ENCODE results near the gene ETNK1.
"Not testable (repeated sequence)": the region's sequence is repeated elsewhere in the genome, so short reads cannot be mapped to it uniquely, and the experiment has no call there.

Gene ETNK1

GRCh38 chr12:22624870-22625761 is at the start of gene ETNK1:
Gene ETNK1, plus strand, starts transcription at chr12:22625171. Its CDS starts 260 bp downstream, at chr12:22625431.
- peak; percentile 88 for DNase-seq

GRCh38 chr12:22576065-22576464 is 48.9 kb upstream of the ETNK1 start:
- DNase-seq: no peak

DNA sequence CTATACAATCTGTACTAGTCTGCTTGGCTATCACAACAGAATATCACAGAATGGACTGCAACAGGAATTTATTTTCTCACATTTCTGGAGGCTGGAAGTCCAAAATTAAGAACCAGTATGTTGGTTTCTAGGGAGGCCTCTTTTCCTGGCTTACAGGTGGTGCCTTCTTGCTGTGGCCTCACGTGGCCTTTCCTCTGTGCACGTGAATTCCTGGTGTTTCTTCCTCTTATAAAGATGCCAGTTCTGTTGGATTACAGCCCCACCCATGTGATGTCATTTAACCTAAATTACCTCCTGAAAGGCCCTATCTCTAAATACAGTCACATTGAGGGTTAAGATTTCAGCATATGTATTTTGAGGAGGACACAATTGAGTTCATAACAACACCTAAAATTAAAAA is 48.5 kb upstream of the ETNK1 start:
- no peak for DNase-seq

DNA sequence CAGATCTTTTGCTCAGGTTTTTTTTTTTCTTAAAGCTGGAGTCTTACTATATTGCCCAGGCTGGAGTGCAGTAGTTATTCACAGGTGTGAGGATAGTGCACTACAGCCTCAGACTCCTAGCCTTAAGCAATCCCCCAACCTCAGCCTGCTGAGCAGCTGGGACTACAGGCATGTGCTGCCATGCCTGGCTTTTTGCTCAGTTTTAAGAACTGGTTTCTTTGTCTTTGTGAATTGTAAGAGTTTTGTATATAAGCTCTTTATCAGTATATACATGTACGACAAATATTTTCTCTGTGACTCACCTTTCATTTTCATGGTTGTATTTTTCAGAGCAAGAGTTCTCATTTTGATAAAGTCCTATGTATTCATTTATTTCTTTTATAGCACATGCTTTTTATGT is 47.3 kb upstream of the ETNK1 start:
- DNase-seq: no peak

GRCh38 chr12:22578328-22578727 is 46.6 kb upstream of the ETNK1 start:
- no peak for DNase-seq

- no peak for DNase-seq
These were observed 36.2 kb upstream of the ETNK1 start for GRCh38 chr12:22588817-22589216.

GRCh38 chr12:22593864-22594263 is 31.1 kb upstream of the ETNK1 start:
- DNase-seq: no peak

- DNase-seq: not testable (repeated sequence)
These were observed 27.4 kb upstream of the ETNK1 start for GRCh38 chr12:22597539-22597938.

- DNase-seq: no peak
These were observed 26.7 kb upstream of the ETNK1 start for GRCh38 chr12:22598141-22598762.

DNA sequence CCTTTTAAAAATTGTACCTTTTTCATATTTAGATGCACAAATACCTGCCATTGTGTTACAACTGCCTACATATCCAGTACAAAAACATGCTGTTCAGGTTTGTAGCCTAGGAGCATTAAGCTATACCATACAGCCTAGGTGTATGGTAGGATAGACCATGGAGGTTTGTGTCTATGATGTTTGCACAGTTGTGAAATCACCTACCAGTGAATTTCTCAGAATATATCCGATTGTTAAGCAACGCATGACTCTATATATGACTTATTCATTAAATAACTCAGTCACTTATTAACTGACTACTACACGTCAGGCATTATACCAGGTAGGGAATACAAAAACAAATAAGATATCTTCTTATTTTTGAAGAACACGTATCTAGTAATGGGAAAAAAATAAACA is 26.2 kb upstream of the ETNK1 start:
- no peak for DNase-seq

GRCh38 chr12:22600181-22600580 is 24.8 kb upstream of the ETNK1 start:
- DNase-seq: no peak

DNA sequence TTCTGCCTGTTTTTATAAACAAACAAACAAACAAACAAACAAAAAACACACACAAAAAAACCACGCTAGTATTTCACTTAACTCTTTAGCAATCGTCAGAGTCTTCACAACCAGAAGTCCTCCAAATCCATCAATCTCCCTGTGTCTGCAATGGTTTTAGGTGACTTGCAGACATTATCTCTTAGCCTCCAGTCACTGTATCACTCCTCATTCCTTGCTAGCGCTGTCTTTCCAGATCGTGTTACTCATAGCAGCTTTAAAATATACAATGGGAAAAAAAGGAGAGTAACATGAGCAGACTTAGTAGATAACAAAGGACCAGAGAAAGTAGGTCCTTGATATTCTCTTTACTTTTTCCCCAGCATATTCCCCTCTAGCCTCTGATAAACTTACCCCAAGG is 15.5 kb upstream of the ETNK1 start:
- DNase-seq: no peak

DNA sequence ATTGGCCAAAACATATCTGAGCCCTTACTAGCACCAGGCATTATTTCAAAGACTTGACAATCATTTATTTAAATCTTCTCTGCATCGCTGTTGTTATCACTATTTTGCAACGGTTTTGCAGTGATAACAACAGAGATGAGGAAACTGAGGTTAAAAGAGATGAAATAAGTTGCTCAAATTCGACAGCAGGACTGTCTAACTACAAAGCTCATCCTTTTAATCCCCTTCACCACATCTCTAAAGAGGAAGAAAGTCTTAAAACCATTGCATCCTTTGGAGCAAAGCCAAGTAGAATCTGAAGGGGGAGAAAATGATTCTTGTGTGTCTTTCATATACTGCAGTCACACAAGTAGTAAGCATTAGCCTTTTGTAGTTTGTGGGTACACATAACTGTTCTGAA is 14.8 kb upstream of the ETNK1 start:
- no peak for DNase-seq

- DNase-seq: not testable (repeated sequence)
These were observed 12.1 kb upstream of the ETNK1 start for GRCh38 chr12:22612822-22613221.

DNA sequence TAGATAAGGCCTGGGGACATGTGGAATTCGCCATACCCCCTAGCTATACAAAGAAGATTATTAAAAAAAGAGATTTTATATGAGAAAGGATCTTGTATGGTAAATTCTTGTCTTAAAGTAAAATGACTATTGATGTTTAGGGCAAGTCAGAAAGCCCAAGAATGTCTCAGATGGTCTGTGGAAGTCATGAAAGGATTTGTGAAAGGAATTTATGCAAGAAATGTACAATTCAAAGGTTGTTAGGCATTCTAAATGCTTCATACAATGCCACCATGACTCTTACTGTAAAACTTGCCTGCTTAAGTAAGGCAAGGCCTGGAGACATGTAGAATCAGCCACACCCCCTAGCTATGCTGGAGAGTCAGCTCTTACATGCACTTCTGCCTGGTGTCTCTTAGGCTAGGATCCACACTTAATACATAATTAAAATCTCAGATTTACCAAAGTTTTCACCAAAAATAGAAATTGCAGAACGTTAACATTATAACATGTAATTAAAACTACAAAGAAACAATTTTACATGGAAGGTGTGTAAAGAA is 8.9 kb upstream of the ETNK1 start:
- no peak for DNase-seq

- no peak for DNase-seq
These were observed 7.3 kb upstream of the ETNK1 start for GRCh38 chr12:22617630-22618029.

DNA sequence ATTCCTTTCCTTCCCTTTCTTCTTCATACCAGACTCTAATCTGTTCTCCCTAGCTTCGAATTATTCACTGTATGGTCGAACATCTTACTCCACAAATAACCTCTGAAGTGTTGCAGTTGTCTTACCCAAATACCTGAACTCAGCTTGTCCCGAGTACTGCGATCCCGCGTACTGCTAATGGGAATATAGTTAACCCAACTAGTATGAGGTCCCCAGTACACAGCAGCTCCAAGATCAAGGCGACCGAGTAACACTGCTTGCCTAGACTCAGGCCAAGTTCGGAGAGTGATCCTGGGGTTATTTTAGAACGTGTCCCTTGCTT is 462 bp upstream of the ETNK1 start:
- peak; percentile 11 for DNase-seq

- peak; percentile 33 for DNase-seq
These were observed 857 bp downstream of the ETNK1 start for GRCh38 chr12:22625762-22626294.

- peak; percentile 11 for DNase-seq
These were observed 1.4 kb downstream of the ETNK1 start for GRCh38 chr12:22626406-22626805.

DNA sequence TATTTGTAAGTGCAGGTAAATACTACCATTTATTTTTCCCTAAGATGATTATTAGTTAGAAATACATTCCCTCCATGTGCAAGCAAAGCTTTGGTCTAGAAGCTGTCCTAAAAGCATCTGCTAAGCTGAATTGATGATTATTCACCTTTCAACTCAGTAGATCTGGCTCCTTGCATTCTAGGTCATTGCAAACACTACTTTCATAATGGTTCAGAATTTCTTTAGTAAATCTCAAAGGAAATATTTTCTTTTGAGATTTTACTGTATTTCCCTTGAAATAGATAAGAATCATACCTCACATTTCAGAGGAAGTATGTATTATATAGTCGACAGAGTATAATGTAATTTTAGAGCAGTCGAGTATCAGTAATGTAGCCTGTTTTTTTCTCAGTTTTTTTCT is 2.4 kb downstream of the ETNK1 start:
- no peak for DNase-seq

- DNase-seq: no peak
These were observed 3.3 kb downstream of the ETNK1 start for GRCh38 chr12:22628228-22628627.

- DNase-seq: no peak
These were observed 7.0 kb downstream of the ETNK1 start for GRCh38 chr12:22631863-22632463.

GRCh38 chr12:22634883-22635282 is 9.9 kb downstream of the ETNK1 start:
- DNase-seq: no peak

GRCh38 chr12:22635812-22636211 is 10.8 kb downstream of the ETNK1 start:
- DNase-seq: no peak

Data from CD4-positive, alpha-beta T cell treated with Interleukin-17A for 4 hours (primary cell).